Measurements from ENCODE around the gene ANO6.

The ANO6 gene

GRCh38 chr12:45279931-45280830 lies 64.3 kb downstream of the ANO6 start:
- no peak for DNase-seq (ENCODE audit: low spot score)

DNA sequence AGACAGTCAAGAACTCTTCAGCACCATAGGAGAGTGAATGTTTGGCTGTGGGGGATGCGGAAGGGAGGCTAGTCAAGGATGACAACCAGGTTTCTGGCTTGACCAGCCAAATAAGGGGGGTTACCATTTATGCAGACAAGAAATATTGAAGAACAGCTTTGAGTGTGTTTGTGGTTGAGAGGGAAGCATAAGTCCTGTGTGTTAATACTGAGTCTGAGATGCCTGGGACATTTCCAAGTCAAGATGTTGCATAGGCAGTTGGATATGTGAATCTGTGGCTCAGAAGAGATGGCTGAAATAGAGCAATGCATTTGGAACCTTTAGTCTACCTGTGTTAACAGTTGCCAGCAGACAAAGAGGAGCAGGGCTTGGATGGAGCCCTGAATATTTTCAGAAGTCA lies 66.1 kb downstream of the ANO6 start:
- DNase-seq (ENCODE audit: low spot score), result no peak

DNA sequence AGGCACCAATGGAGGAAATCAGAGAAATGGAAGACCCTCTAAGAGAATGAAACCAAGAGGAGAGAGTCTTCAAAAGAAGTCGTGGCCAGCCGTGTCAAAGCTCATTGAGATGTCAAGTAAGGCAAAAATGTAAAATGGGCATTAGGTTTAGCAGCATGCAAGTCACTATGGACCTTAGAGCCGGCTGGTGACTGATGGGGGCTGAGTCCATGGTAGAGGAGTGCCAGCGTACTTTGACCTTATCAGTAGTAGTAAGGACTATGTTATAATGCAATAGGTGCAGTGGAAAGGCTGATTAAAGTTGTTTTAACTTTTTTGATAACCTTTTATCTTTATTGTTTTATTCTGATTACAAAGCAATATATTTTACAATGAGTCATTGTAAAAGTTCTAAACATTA lies 66.5 kb downstream of the ANO6 start:
- no peak for DNase-seq (ENCODE audit: low spot score)

- no peak for DNase-seq (ENCODE audit: low spot score)
Measured at GRCh38 chr12:45284096-45284901, 68.4 kb downstream of the ANO6 start.

GRCh38 chr12:45285717-45286116 lies 69.8 kb downstream of the ANO6 start:
- no peak for DNase-seq (ENCODE audit: low spot score)

GRCh38 chr12:45286621-45287020 lies 70.7 kb downstream of the ANO6 start:
- DNase-seq (ENCODE audit: low spot score), result no peak

GRCh38 chr12:45289245-45290215 lies 73.6 kb downstream of the ANO6 start:
- no peak for DNase-seq (ENCODE audit: low spot score)

DNA sequence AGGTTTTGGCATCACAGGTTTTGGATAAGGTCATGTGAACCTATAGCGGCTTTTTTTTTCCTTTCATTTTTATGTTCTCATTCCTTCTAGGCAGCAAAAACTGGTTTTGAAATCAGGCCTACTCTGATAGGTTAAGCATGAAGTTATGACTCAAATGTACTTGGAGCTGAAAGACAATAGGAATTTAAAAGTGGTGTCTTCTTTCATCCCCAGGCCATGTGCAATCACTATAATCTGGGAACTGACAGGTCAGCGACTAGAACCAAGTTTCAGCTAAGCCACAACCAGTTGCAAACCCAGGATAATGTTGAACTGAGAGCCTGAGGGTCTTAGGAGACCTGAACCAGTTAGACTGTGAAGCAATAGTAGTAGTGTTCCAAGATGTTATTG lies 74.3 kb downstream of the ANO6 start:
- no peak for DNase-seq (ENCODE audit: low spot score)

DNA sequence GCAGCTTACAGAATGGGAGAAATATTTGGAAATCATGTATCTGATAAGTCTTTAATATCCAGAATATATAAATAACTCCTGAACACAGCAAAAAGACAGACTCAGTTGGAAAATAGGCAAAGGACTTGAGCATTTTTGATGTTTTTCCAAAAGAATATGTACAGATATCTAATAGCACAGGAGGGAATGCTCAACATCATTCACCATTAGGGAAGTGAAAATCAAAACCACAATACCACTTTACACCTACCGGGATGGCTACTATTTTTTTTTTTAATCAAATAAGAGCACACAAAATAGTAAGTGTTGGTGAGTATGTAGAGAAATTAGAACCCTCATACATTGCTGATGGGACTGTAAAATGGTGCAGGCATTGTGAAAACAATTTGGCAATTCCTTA lies 75.6 kb downstream of the ANO6 start:
- no peak for DNase-seq (ENCODE audit: low spot score)

- no peak for DNase-seq (ENCODE audit: low spot score)
Measured at GRCh38 chr12:45292486-45293195, 76.7 kb downstream of the ANO6 start.

- no peak for DNase-seq (ENCODE audit: low spot score)
Measured at GRCh38 chr12:45294906-45295305, 79.0 kb downstream of the ANO6 start.

DNA sequence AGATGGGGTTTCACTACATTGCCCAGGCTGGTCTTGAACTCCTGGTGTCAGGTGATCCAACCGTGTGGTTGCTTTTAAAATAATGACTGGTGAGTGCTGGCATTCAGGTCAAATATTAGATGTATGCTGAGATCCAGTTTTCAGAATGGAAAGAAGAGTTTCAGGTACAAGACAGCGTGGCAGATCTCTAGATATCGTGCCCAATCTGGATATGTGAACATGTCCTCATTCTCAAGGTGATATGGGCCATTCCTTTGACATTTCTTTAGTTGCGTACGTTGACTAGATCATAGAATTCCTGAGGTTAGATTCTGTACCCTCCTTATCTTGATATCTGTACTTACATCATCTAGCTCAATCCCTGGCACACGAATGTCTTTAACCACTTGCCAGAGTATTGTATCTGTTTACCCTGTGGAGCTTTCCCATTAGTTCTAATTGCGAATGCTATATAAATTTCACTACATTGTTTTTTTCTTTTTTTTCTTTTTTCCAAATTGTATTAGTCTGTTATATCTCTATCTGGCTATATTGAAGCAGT lies 80.2 kb downstream of the ANO6 start:
- DNase-seq (ENCODE audit: low spot score), result no peak

DNA sequence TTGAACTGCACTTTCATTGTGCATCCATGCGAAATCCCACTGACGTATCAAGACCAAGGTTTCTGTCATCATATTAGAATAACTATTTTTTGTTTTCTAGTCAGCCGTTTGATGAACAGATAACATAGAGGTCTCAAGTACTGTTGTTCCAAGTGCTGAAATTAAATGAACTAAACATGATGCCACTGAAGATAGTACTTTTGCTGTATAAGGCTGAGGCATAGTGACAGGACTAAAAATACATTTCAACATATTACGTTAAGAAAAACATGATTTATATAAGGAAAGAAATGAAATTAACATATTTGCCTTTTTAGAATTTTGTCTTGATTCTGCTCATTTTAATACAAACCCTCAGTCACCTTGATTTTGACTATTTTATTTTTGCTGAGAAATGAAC lies 82.2 kb downstream of the ANO6 start:
- DNase-seq (ENCODE audit: low spot score), result no peak

GRCh38 chr12:45298721-45299692 lies 83.1 kb downstream of the ANO6 start:
- DNase-seq (ENCODE audit: low spot score), result no peak

- no peak for DNase-seq (ENCODE audit: low spot score)
Measured at GRCh38 chr12:45302621-45303369, 86.9 kb downstream of the ANO6 start.

DNA sequence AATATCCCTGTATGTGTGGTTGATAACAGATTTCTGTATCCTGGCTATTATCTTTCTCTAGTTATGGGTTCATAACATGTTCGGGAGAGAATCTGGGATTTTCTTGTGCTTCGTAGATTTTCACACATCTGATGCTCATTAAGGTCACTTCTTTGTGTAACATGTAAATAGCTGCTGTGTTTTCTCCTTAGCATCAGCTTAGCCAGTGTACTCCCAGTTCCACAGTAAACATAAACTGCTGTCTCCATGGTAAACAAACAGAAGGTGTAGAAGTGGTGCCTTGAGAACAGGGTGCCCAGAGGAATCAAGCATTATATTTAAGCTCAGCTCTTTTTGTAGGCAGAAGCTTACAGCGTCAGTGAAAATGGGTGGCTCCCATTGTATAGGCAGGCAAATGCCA lies 88.0 kb downstream of the ANO6 start:
- no peak for DNase-seq (ENCODE audit: low spot score)

GRCh38 chr12:45304514-45305178 lies 88.8 kb downstream of the ANO6 start:
- DNase-seq (ENCODE audit: low spot score), result peak; percentile 11

DNA sequence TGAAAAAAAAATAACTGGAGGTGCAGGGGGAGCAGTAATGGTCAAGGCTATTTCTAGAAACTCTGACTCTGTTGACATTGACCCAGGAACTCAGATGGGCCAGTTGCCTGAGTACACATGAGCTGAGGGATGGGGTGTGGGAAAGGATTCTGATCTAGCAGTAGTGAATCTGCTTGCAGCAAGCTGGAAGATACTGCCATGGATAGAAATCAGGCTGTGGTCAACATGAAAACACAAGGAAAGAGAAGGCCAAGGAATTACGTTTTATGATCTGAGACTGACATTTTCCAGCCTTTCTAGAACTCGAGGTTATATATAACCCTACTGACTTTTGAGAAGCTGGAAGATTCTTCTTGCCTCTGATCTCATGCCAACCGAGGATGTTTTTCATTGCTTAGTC lies 90.0 kb downstream of the ANO6 start:
- DNase-seq (ENCODE audit: low spot score), result no peak

Data from globus pallidus (tissue), 1 donor.